Aorta (tissue), 5 donors: ENCODE data around the gene CDC42BPG. TPM values are rescaled to one million over a fixed set of nuclear protein-coding genes. Genes with fewer than 3 reads are reported as not detected.

Experiments used
- ATAC-seq: fragments of 200-7000 bp; cut with Tn5 transposase; one replicate; pipeline ENCODE4 v1.9.1; 2022; ENCODE audit warnings: moderate library complexity; ENCODE audit not compliant: low FRiP score
- DNase-seq, 2 donors: peaks; one replicate each; pipeline ENCODE4 v3.0.0-alpha.2; 2020
- H3K27ac ChIP-seq, 2 donors: one replicate each; pipeline ENCODE4 v1.5.1; 2013; ENCODE audit warnings: low read length in 2 of 2, mild to moderate bottlenecking in 2 of 2, moderate library complexity in 2 of 2, control low read depth in 1 of 2, inconsistent platforms in 1 of 2, low read depth in 1 of 2
- H3K27me3 ChIP-seq, 2 donors: one replicate each; pipeline ENCODE4 v1.6.1; 2013; ENCODE audit warnings: control low read depth in 1 of 2, low read length in 1 of 2, mild to moderate bottlenecking in 1 of 2, moderate library complexity in 1 of 2; ENCODE audit not compliant: insufficient read depth in 2 of 2, control insufficient read depth in 1 of 2
- H3K36me3 ChIP-seq, 2 donors: one replicate each; pipeline ENCODE4 v1.6.1; 2013; ENCODE audit warnings: control low read depth in 1 of 2, low read length in 1 of 2, mild to moderate bottlenecking in 1 of 2; ENCODE audit not compliant: insufficient read depth in 2 of 2, control insufficient read depth in 1 of 2
- H3K4me1 ChIP-seq, 2 donors: one replicate each; pipeline ENCODE4 v1.6.1; 2013; ENCODE audit warnings: low read length in 2 of 2, control low read depth in 1 of 2, mild to moderate bottlenecking in 1 of 2, moderate library complexity in 1 of 2; ENCODE audit not compliant: insufficient read depth in 2 of 2, control insufficient read depth in 1 of 2
- H3K4me3 ChIP-seq, 2 donors: one replicate each; pipeline ENCODE4 v1.5.1; 2013; ENCODE audit warnings: low read length in 2 of 2, control low read depth in 1 of 2, mild to moderate bottlenecking in 1 of 2
- H3K9me3 ChIP-seq: one replicate; pipeline ENCODE4 v1.6.1; 2013; ENCODE audit warnings: mild to moderate bottlenecking, low read length; ENCODE audit not compliant: control insufficient read depth
- WGBS, 2 donors: extraction: QIAGEN DNeasy Blood & Tissue Kit; methylation state at CpG; one replicate each; pipeline ENCODE4 v1.1.7; 2013; 5-methylcytosine and 5-hydroxymethylcytosine counted together
- intact Hi-C, 2 donors: fragments of 100-400 bp; cut with DNase I; formaldehyde crosslinking; loops; one replicate each; pipeline versions ENCODE4 v1.14.2 to v1.15.0; 2022
- polyA plus RNA-seq, 2 donors: library from polyadenylated mRNA; stranded (reverse); fragments of 200-250 nt; gene quantifications; one replicate each; pipeline ENCODE4 v1.2.3, GENCODE V29; 2013
- total RNA-seq, 2 donors: library from RNA; stranded (reverse); fragmentation: NEBNext Ultra II Directional; extraction: Animal tissue kit (Norgen Biotek cat#: 25700); gene quantifications; one replicate each; pipeline ENCODE4 v1.2.1, GENCODE V29; 2021
- donor health status: healthy with polysubstance abuse.
- donor health status: Bipolar disorder and iron deficiency.
- donor health status: DM: no; HTN: no; CAD: no.
- donor health status: DM: no; HTN: no; CAD: no.
- donor health status: DM: yes; HTN: yes; CAD: no.

Gene CDC42BPG
- total and polyA plus RNA-seq, 4 donors, result 0.29 to 6.0 (median 0.86) TPM

DNA sequence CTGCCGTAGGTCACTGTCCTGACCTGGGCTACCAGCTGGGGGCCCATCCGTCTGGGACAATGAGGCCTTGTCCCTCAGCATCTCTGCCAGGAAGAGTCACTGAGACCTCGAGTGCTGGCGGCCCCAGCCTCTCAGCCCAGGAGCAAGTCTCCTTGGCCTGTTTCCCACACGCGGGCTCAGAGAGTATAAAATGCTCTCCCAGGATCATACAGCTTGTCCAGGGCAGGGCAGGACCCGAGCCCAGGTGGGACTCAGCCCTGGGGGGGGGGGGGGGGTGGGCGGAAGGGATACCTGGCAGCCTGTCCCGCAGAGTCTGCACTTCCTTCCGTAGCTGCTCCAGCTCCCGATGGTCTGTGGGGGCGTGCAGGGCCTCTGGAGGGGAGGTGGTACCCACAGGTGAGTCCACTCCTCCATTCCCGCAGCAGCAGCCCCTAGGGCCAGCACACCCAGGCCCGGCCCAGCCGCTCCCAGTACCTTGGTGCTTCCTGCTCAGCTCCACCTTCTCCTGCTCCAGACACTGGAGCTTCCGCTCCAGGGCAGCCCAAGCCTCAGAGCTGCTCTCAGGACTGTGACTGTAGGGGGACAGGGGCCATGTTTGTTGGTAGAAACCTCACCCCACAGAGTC is 7.9 kb downstream of the CDC42BPG start:
- intact Hi-C loops, result no loop called here
- Histone ChIP-seq H3K4me3 (no peak overlapping the region), H3K4me1 (no peaks in the 10 kb centered on the region), H3K27ac (no peak overlapping the region), H3K27me3 (no peaks in the 10 kb centered on the region), H3K9me3 (no peaks in the 10 kb centered on the region), H3K36me3 (no peaks in the 10 kb centered on the region)
- DNase-seq (no peak), ATAC-seq (no peak)
- WGBS, 2 donors, result 88 to 91% methylated on average over 13 to 16 of the region's 16 CpGs

DNA sequence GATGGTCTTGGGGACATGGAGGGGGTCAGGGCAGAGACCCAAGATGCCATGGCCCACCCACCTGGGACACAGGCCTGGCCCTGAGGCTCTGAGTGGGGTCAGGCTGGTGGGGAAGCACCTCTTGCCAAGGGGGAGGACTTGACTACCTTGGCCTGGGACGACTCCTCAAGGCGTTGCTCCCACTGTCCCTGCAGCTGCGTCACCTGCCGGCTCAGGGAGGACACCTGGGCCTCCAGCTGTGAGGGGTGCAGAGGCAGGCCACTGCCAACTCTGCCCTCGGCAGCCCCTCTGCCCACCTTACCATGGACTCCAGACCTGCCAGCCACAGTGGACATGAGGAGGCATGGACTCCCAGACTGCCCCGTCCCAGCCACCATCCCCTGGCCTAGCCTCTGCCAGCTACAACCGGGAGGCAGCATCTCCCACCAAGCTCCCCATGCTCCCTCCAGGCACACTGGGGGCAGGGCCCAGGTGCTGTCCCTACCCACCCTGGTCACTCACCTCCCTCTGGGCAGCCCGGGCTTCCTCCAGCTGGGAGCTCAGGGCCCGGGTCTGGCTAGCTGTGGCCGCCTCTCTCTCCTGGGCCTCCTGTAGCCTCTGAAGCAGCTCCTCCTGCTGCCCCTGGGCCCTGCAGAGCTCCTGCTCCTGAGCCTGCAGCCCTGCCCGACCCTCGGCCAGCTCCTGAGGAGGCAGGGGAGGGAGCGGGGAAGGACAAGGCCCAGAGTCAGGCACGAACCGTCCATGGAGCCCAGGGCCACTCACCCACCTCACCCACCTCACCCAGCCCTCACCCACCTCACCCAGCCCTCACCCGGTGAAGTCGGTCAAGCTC is 8.6 kb downstream of the CDC42BPG start:
- WGBS, 2 donors, result 92 to 93% methylated on average over 15 to 17 of the region's 17 CpGs
- DNase-seq, result no peak
- Histone ChIP-seq H3K36me3 (no peaks in the 10 kb centered on the region), H3K4me1 (no peaks in the 10 kb centered on the region), H3K9me3 (no peaks in the 10 kb centered on the region), H3K4me3 (no peak overlapping the region), H3K27ac (no peak overlapping the region), H3K27me3 (no peaks in the 10 kb centered on the region)
- no peak for ATAC-seq
- intact Hi-C loops, result no loop called here

- 66 to 70% methylated on average over 26 to 29 of the region's 29 CpGs for WGBS, 2 donors
- intact Hi-C loops, result no loop called here
- ATAC-seq, result no peak
These were observed 9.5 kb downstream of the CDC42BPG start for GRCh38 chr11:64834723-64835615.

DNA sequence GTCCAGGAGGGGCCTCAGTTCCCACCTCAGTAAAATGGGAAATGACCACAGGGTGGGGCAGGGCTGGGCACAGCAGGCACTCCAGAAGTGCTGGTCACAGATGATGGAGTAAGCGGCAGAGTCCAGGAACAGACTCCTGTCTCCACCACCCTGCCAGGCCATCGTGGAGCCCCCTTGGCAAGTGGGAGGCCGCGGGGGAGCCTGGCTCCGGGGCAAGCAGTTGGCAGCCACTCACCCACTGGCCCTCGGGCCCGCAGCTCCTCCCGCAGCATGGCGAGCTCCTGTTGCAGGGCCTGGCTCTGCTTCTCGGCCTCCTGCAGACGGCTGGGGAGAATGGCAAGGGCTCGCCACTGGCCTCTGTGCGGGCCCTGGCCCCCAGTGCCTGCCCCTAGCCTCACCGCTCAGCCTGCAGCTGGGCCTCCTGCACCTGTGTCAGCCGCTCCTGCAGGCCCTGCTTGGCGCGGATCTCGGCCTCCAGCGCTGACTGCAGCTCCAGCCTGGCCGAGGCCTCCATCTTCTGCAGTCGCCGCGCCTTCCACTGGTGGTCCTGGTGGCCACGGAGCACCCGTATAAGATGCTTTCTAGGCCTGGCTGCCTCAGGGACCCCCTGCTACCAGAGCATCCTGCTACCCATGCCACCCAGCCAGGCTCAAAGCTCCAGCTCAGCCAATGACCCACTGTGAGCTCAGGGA is 10.3 kb downstream of the CDC42BPG start:
- 93 to 94% methylated on average over 24 to 25 of the region's 25 CpGs for WGBS, 2 donors
- Histone ChIP-seq H3K4me1 (no peaks in the 10 kb centered on the region), H3K36me3 (no peaks in the 10 kb centered on the region), H3K27me3 (no peaks in the 10 kb centered on the region), H3K9me3 (no peaks in the 10 kb centered on the region), H3K4me3 (no peak overlapping the region), H3K27ac (no peak overlapping the region)
- no peak for DNase-seq
- intact Hi-C loops, result no loop called here
- ATAC-seq, result no peak

More at GRCh38 chr11:64834723-64835615, 9.5 kb downstream of the CDC42BPG start:
- no peak for DNase-seq
- Histone ChIP-seq H3K36me3 (no peaks in the 10 kb centered on the region), H3K9me3 (no peaks in the 10 kb centered on the region), H3K27me3 (no peaks in the 10 kb centered on the region), H3K27ac (no peak overlapping the region), H3K4me3 (no peak overlapping the region), H3K4me1 (no peaks in the 10 kb centered on the region)

DNA sequence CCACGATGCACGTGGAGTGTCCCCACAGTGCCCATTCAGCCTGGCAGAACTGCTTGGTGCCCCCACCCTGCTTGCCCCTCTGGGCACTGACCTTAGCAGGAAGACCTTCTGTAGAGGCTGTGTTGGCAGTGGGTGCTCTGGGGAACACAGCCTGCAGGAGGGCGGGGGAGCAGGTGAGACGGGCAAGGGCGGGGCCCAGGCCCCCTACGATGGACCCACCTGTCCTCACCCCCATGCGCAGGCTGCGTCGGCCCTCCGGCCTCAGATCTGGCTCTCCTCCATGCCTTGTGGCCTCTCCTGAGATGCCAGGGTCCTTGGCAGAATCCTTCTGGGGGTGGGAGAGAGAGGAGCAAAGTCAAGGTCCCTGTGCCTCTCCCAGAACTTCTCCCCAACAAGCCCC is 10.9 kb downstream of the CDC42BPG start:
- Histone ChIP-seq H3K4me3 (no peak overlapping the region), H3K9me3 (no peaks in the 10 kb centered on the region), H3K27ac (no peak overlapping the region), H3K27me3 (no peaks in the 10 kb centered on the region), H3K36me3 (no peaks in the 10 kb centered on the region), H3K4me1 (no peaks in the 10 kb centered on the region)
- no peak for DNase-seq
- no peak for ATAC-seq
- 94 to 98% methylated on average over 8 to 10 of the region's 10 CpGs for WGBS, 2 donors
- intact Hi-C loops, result no loop called here

DNA sequence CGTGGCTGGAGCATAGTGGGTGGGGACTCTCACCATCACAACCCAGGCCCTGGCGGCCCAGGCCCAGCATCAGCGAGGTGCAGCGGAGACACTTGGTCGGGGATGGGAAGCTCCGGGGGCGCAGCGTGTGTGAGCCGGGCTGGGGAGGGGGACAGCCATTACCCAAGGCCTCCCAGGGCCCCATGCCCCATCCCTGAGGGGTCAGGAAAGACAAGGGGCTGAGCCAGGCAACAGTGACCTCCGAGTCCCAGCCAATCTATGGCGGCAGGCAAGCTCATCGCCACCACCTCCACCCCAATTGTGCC is 11.3 kb downstream of the CDC42BPG start:
- intact Hi-C loops, result no loop called here
- Histone ChIP-seq H3K27me3 (no peaks in the 10 kb centered on the region), H3K9me3 (no peaks in the 10 kb centered on the region), H3K4me3 (no peak overlapping the region), H3K36me3 (no peaks in the 10 kb centered on the region), H3K27ac (no peak overlapping the region), H3K4me1 (no peaks in the 10 kb centered on the region)
- ATAC-seq, result no peak
- no peak for DNase-seq
- WGBS, 2 donors, result 90 to 94% methylated on average over 12 of the region's 12 CpGs

- intact Hi-C loops, result no loop called here
- 92 to 95% methylated on average over 19 to 21 of the region's 21 CpGs for WGBS, 2 donors
- ATAC-seq (no peak), DNase-seq (no peak)
- no peaks in the 10 kb centered on the region for H3K36me3 ChIP-seq
- H3K9me3 ChIP-seq, result no peaks in the 10 kb centered on the region
- H3K27ac ChIP-seq, result no peak overlapping the region
- H3K27me3 ChIP-seq, result no peaks in the 10 kb centered on the region
- no peak overlapping the region for H3K4me3 ChIP-seq
- H3K4me1 ChIP-seq, result no peaks in the 10 kb centered on the region
These were observed 11.8 kb downstream of the CDC42BPG start for GRCh38 chr11:64832467-64833197.

DNA sequence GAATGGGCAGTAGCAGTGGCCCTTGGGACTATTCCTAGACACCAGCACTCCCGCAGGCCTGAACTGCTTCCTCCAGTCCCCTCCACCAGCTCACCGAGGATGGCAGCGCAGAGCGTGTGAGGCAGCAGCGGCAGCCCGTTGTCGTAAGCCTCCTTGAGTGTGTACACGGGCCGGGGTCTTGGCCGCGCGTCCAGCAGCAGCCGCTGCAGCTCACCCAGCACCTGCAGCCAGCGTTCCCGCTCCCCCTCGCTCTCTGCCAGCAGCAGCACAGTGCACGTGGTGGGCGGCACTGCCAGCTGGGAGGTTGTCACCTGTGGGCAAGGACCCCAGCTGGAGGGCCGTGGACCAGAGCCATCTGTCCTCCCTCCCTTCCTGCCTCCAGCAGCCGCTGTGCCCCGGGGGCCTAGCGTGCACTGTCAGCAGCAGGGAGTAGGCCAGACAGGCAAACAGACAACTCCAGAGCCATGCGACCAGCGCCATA is 13.0 kb downstream of the CDC42BPG start:
- DNase-seq (no peak), ATAC-seq (no peak)
- Histone ChIP-seq H3K27ac (no peak overlapping the region), H3K9me3 (no peaks in the 10 kb centered on the region), H3K4me1 (no peaks in the 10 kb centered on the region), H3K27me3 (no peaks in the 10 kb centered on the region), H3K36me3 (no peaks in the 10 kb centered on the region), H3K4me3 (no peak overlapping the region)
- intact Hi-C loops, result no loop called here
- WGBS, 2 donors, result 91 to 92% methylated on average over 24 of the region's 24 CpGs
